GM12878 (cell line): ENCODE measurements around the gene STRA6. TPM values are rescaled to one million over a fixed set of nuclear protein-coding genes. Genes with fewer than 3 reads are reported as not detected.

Experiments used
- ATAC-seq: fragments of 200-7000 bp; cut with Tn5 transposase; 3 replicates; pipeline ENCODE4 v1.9.1; 2020; ENCODE audit warnings: mild to moderate bottlenecking, moderate library complexity
- BruUV-seq: library from RNA; stranded (reverse); fragments of 400-500 nt; replicated peaks from 2 replicates; lab custom pipeline; 2021; lab: Mats Ljungman, UMichigan
- CTCF ChIA-PET: fragments of 300-600 bp; sonication (Branson Sonifier 250); formaldehyde crosslinking; extraction: SDS; loops from one replicate; lab custom pipeline; 2021; ENCODE audit warnings: inconsistent platforms; lab: Yijun Ruan, JAX
- POLR2A ChIA-PET: fragments of 350-600 bp; formaldehyde crosslinking; extraction: SDS; loops from one replicate; lab custom pipeline; 2021; ENCODE audit warnings: inconsistent platforms; lab: Charles Lee
- RAD21 ChIA-PET: fragments of 300-600 bp; sonication (Branson Sonifier 250); formaldehyde crosslinking; loops from one replicate; lab custom pipeline; 2023; ENCODE audit warnings: antibody characterized with exemption; ENCODE audit not compliant: unreplicated experiment; lab: Charles Lee
- SMC1A ChIA-PET: fragments of 300-600 bp; sonication (Branson Sonifier 250); formaldehyde crosslinking; loops from one replicate; lab custom pipeline; 2023; ENCODE audit not compliant: unreplicated experiment, uncharacterized antibody; lab: Charles Lee
- DNase-seq: peaks from one replicate; pipeline ENCODE4 v3.0.0-alpha.2; 2011; ENCODE audit warnings: low read depth, low spot score
- FAIRE-seq: peaks from 3 replicates; lab custom pipeline; 2011; peaks lifted over from hg19 to GRCh38; lab: Jason Lieb, UNC
- H2AFZ ChIP-seq: 2 replicates; pipeline ENCODE4 v1.6.0; 2011; ENCODE audit warnings: low read depth, low read length, control low read depth; ENCODE audit not compliant: control insufficient read depth
- H3K27ac ChIP-seq: 2 replicates; pipeline ENCODE4 v1.5.1; 2011; ENCODE audit warnings: control low read depth; ENCODE audit not compliant: control insufficient read depth, insufficient read depth
- H3K27me3 ChIP-seq, 2 experiments: replicated peaks in 1 of 2; 2 replicates each; pipeline versions ENCODE4 v1.6.0 to v1.6.1; 2011; ENCODE audit warnings: low read length in 1 of 2; ENCODE audit not compliant: control insufficient read depth in 2 of 2, insufficient read depth in 2 of 2
- H3K36me3 ChIP-seq, 2 experiments: 2 replicates each; pipeline ENCODE4 v1.5.1; 2011; ENCODE audit warnings: low read length in 1 of 2; ENCODE audit not compliant: control insufficient read depth in 2 of 2, insufficient read depth in 2 of 2
- H3K4me1 ChIP-seq: 2 replicates; pipeline ENCODE4 v1.6.1; 2011; ENCODE audit warnings: mild to moderate bottlenecking, low read length, moderate library complexity, mixed read lengths; ENCODE audit not compliant: control insufficient read depth, insufficient read depth
- H3K4me2 ChIP-seq: 2 replicates; pipeline ENCODE4 v1.6.0; 2011; ENCODE audit warnings: control low read depth; ENCODE audit not compliant: control insufficient read depth, insufficient read depth
- H3K4me3 ChIP-seq: fragments of 200-600 bp; sonication (generic); 2 replicates; pipeline ENCODE4 v1.5.1; 2016
- H3K79me2 ChIP-seq: 2 replicates; pipeline ENCODE4 v1.6.0; 2011; ENCODE audit warnings: low read length; ENCODE audit not compliant: control insufficient read depth, insufficient read depth
- H3K9ac ChIP-seq: 2 replicates; pipeline ENCODE4 v1.8.0; 2011; ENCODE audit warnings: low read length, control low read depth, mixed read lengths; ENCODE audit not compliant: control insufficient read depth, insufficient read depth
- H3K9me3 ChIP-seq: replicated peaks from 3 replicates; pipeline ENCODE4 v1.5.1; 2011; ENCODE audit warnings: mild to moderate bottlenecking, low read length; ENCODE audit not compliant: control insufficient read depth, insufficient read depth
- H4K20me1 ChIP-seq: 2 replicates; pipeline ENCODE4 v1.6.0; 2011; ENCODE audit not compliant: control insufficient read depth, insufficient read depth
- CHD4 ChIP-seq: fragments of 200-600 bp; sonication (generic); IDR thresholded peaks from 2 replicates; pipeline ENCODE4 v1.6.1; 2016; ENCODE audit warnings: mild to moderate bottlenecking
- E2F8 ChIP-seq: fragments of 450-650 bp; IDR thresholded peaks from 2 replicates; pipeline ENCODE4 v1.6.1; 2018; ENCODE audit warnings: mild to moderate bottlenecking, low read depth, moderate library complexity; ENCODE audit not compliant: partially characterized antibody
- EED ChIP-seq: sonication (generic); IDR thresholded peaks from 2 replicates; pipeline ENCODE4 v1.6.1; 2016; ENCODE audit warnings: antibody characterized with exemption, low read depth
- JUNB ChIP-seq: IDR thresholded peaks from 2 replicates; pipeline ENCODE4 v1.6.1; 2016; ENCODE audit warnings: antibody characterized with exemption, mild to moderate bottlenecking
- LARP7 ChIP-seq: fragments of 450-650 bp; IDR thresholded peaks from 2 replicates; pipeline ENCODE4 v1.6.1; 2017; ENCODE audit warnings: mild to moderate bottlenecking
- MEF2A ChIP-seq: IDR thresholded peaks from 2 replicates; pipeline ENCODE4 v1.6.1; 2011; ENCODE audit warnings: low read depth, mild to moderate bottlenecking, low read length, moderate library complexity; ENCODE audit not compliant: insufficient read depth
- NR2C2 ChIP-seq: IDR thresholded peaks from 2 replicates; pipeline ENCODE4 v1.6.1; 2011; ENCODE audit warnings: borderline replicate concordance, low read depth; ENCODE audit not compliant: control insufficient read depth, insufficient read length
- POLR2AphosphoS5 ChIP-seq: IDR thresholded peaks from 2 replicates; pipeline ENCODE4 v1.6.1; 2011; ENCODE audit warnings: mild to moderate bottlenecking, low read length, inconsistent platforms
- RELA ChIP-seq: fragments of 450-650 bp; IDR thresholded peaks from 2 replicates; pipeline ENCODE4 v1.8.0; 2014; ENCODE audit warnings: borderline replicate concordance; ENCODE audit not compliant: partially characterized antibody
- SMARCA5 ChIP-seq: fragments of 450-650 bp; IDR thresholded peaks from 2 replicates; pipeline ENCODE4 v1.6.1; 2017; ENCODE audit warnings: mild to moderate bottlenecking
- SPI1 ChIP-seq: IDR thresholded peaks from 2 replicates; pipeline ENCODE4 v1.6.1; 2011; ENCODE audit warnings: low read depth, mild to moderate bottlenecking, low read length, moderate library complexity, borderline replicate concordance; ENCODE audit not compliant: insufficient read depth
- WGBS: methylation state at CpG from one replicate; pipeline ENCODE4 v1.1.6; 2016; ENCODE audit warnings: low lambda C conversion rate; ENCODE audit not compliant: insufficient replicate concordance, insufficient coverage; ENCODE audit errors: missing lambda C conversion rate; 5-methylcytosine and 5-hydroxymethylcytosine counted together
- in situ Hi-C: fragments of 300-500 bp; cut with MboI; formaldehyde crosslinking; loops from 9 replicates; pipeline ENCODE4 v1.14.3; 2018; ENCODE audit warnings: mixed read lengths
- intact Hi-C: fragments of 100-400 bp; cut with micrococcal nuclease; formaldehyde crosslinking; loops from one replicate; pipeline ENCODE4 v1.14.2; 2022; ENCODE audit not compliant: unreplicated experiment
- polyA plus RNA-seq, 11 experiments: library from polyadenylated mRNA; depleted of rRNA in 4 of 11; unstranded in 6 of 11; stranded (reverse) in 5 of 11; fragments of >200 nt; fragmentation: Nextera tagmentation in 4 of 11; fragmentation: Illumina TruSeq in 1 of 11; extraction: Ambion mirVana in 4 of 11; extraction: Trizol in 1 of 11; gene quantifications; 1 replicate in 1 of 11; 2 replicates in 10 of 11; pipeline versions ENCODE4 v1.2.1 to v1.2.3, GENCODE V29; 2011 to 2016; ENCODE audit warnings: inconsistent platforms in 2 of 11, missing spikeins in 2 of 11, low read depth in 1 of 11
- total RNA-seq, 4 experiments: library from RNA; depleted of rRNA in 3 of 4; stranded (reverse); fragments of >200 nt in 3 of 4; fragmentation: Illumina TruSeq in 1 of 4; extraction: Trizol in 1 of 4; gene quantifications; 2 replicates each; pipeline versions ENCODE4 v1.2.1 to v1.2.3, GENCODE V29; 2013 to 2021
- TF ChIP-seq, protein P1 (sequence below): IDR thresholded peaks from 2 replicates; pipeline ENCODE4 v1.6.1; 2011; ENCODE audit warnings: low read depth, low read length, improper control_type of control experiment, borderline replicate concordance

The STRA6 gene
- total and polyA plus RNA-seq, 10 of the 15 experiments (the other 5 are each of a cell fraction or from before 2014, with no cell fraction given): 0.31 to 10.8 (median 5.8) TPM

DNA sequence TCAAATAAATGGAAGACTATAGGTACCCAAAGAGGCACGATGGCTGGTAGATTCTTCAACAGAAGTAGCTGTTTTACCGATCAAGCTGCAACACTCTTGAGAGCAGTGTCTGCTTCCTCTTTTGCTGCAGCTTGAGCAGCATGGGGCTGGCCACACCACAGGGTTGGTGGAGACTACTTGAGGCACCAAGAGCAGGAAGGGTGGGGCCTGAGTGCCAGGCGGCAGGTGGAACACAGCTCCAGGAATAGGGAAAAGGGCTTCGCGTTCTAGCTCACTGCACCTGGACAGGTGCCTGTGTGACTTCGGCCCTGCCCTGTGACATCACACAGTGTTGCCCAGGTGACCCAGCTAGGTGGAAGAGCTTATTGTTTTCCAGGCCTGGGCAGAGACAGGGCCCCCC, 33.4 kb upstream of the STRA6 start, which contains the start of gene CCDC33:
Gene CCDC33, plus strand, starts transcription at position 365 of the 400 bp plus-strand sequence. CDS start 394 bp downstream, outside the sequence.
- no peak within 1 kb of the TSS for H3K4me3 ChIP-seq
- ChIA-PET RAD21 (interaction anchor here (1.1 kb wide), 1 partner anchor 20 kb away, joined by 8 read pairs; no protein-coding TSS in a partner anchor), POLR2A (no interaction called here), SMC1A (no interaction called here), CTCF (no interaction called here)
- BruUV-seq: no TSS peak
- no peaks in the 10 kb centered on the region for H3K79me2 ChIP-seq
- no peaks in the 10 kb centered on the region; a peak in 1 of 4 replicates for H3K27me3 ChIP-seq
- H4K20me1 ChIP-seq: no peaks in the 10 kb centered on the region
- DNase-seq (peak; percentile 27), FAIRE-seq (peak; percentile 92), ATAC-seq (peak; percentile 94)
- H3K4me1 ChIP-seq: peaks cover 19% of the 10 kb centered on the region
- intact Hi-C loops: no loop called here
- H3K36me3 ChIP-seq: no peaks in the 10 kb centered on the region
- no peak within 1 kb of the TSS for H3K9ac ChIP-seq
- WGBS: 8% methylated on average over 6 of the region's 6 CpGs
- 0 out of 2 replicates have a peak within 1 kb of the TSS, but pooled peaks have one; percentile 13 for H3K4me2 ChIP-seq
- peak; percentile 69; the same call in 1 of the 2 replicates for TF ChIP-seq SPI1
- no peak for TF ChIP-seq CHD4
- H3K9me3 ChIP-seq: no peaks in the 10 kb centered on the region
- no peak within 1 kb of the TSS for H3K27ac ChIP-seq
- H2AFZ ChIP-seq: no peak within 1 kb of the TSS
- in situ Hi-C loops: no loop called here

DNA sequence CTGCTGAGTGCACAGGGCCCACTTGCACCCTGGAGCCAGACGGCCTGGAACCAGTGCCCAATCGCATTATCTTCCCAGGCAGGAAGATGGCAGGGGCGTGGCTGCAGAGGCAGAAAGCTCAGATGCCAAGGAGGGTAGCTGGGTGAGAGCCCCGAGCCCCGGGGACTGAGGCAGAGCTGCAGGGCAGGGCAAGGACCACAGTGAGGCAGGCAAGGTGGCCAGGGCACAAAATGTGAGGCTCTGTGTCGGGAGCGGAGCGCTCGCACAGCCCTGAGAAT, 31.9 kb upstream of the STRA6 start:
- no peak overlapping the region for H2AFZ ChIP-seq
- FAIRE-seq (no peak), DNase-seq (no peak), ATAC-seq (no peak)
- peaks cover 0 to 3% of the 10 kb centered on the region in 2 experiments; a peak in 2 of 4 replicates for H3K27me3 ChIP-seq
- ChIA-PET POLR2A (no interaction called here), RAD21 (no interaction called here), CTCF (no interaction called here), SMC1A (no interaction called here)
- H3K27ac ChIP-seq: no peak overlapping the region
- no TSS peak for BruUV-seq
- no peaks in the 10 kb centered on the region for H4K20me1 ChIP-seq
- H3K4me2 ChIP-seq: no peak overlapping the region
- H3K4me3 ChIP-seq: no peak overlapping the region
- no peaks in the 10 kb centered on the region for H3K36me3 ChIP-seq
- intact Hi-C loops (no loop called here), in situ Hi-C loops (no loop called here)
- H3K79me2 ChIP-seq: no peaks in the 10 kb centered on the region
- peaks cover 19% of the 10 kb centered on the region for H3K4me1 ChIP-seq
- 65% methylated on average over 9 of the region's 9 CpGs for WGBS
- H3K9me3 ChIP-seq: no peaks in the 10 kb centered on the region
- H3K9ac ChIP-seq: no peak overlapping the region
- no peak for TF ChIP-seq NR2C2
- TF ChIP-seq MEF2A: no peak
- TF ChIP-seq JUNB: no peak
- no peak for TF ChIP-seq E2F8
- TF ChIP-seq RELA: no peak
- TF ChIP-seq POLR2AphosphoS5: no peak
- TF ChIP-seq, protein P1, sequence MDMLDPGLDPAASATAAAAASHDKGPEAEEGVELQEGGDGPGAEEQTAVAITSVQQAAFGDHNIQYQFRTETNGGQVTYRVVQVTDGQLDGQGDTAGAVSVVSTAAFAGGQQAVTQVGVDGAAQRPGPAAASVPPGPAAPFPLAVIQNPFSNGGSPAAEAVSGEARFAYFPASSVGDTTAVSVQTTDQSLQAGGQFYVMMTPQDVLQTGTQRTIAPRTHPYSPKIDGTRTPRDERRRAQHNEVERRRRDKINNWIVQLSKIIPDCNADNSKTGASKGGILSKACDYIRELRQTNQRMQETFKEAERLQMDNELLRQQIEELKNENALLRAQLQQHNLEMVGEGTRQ: no peak
- TF ChIP-seq LARP7: no peak
- TF ChIP-seq SMARCA5: no peak
- TF ChIP-seq EED: no peak
